Upper lobe of left lung (tissue), 6 donors: Measurements from ENCODE around the gene APP. TPM values are rescaled to one million over a fixed set of nuclear protein-coding genes. Genes with fewer than 3 reads are reported as not detected.

ENCODE experiments used
- ATAC-seq, 2 donors: fragments of 200-7000 bp; cut with Tn5 transposase; one replicate each; pipeline ENCODE4 v1.9.1; 2022; ENCODE audit warnings: mild to moderate bottlenecking in 2 of 2, moderate library complexity in 2 of 2; ENCODE audit not compliant: low FRiP score in 2 of 2
- DNase-seq, 2 donors: peaks; one replicate each; pipeline ENCODE4 v3.0.0-alpha.2; 2019 to 2020
- H3K27ac ChIP-seq, 4 donors: fragments of 200-600 bp; sonication (generic); one replicate each; pipeline ENCODE4 v1.5.1; 2016 to 2019
- H3K27me3 ChIP-seq, 4 donors: fragments of 200-600 bp; sonication (generic); one replicate each; pipeline ENCODE4 v1.5.1; 2017 to 2019
- H3K36me3 ChIP-seq, 4 donors: fragments of 200-600 bp; sonication (generic); one replicate each; pipeline ENCODE4 v1.5.1; 2016 to 2019
- H3K4me1 ChIP-seq, 4 donors: fragments of 200-600 bp; sonication (generic); one replicate each; pipeline ENCODE4 v1.5.1; 2018 to 2019
- H3K4me3 ChIP-seq, 4 donors: fragments of 200-600 bp; sonication (generic); one replicate each; pipeline ENCODE4 v1.5.1; 2017 to 2019; ENCODE audit warnings: mild to moderate bottlenecking in 2 of 4, moderate library complexity in 1 of 4
- H3K9me3 ChIP-seq, 4 donors: fragments of 200-600 bp; sonication (generic); one replicate each; pipeline ENCODE4 v1.5.1; 2018 to 2019
- EP300 ChIP-seq, 4 donors: sonication (generic); formaldehyde crosslinking; IDR thresholded peaks; one replicate each; pipeline ENCODE4 v1.5.1; 2017; ENCODE audit warnings: antibody characterized with exemption in 4 of 4, control low read depth in 2 of 4
- POLR2A ChIP-seq, 4 donors: fragments of 450-650 bp; IDR thresholded peaks; one replicate each; pipeline ENCODE4 v1.5.1; 2016 to 2017; ENCODE audit warnings: antibody characterized with exemption in 4 of 4, mild to moderate bottlenecking in 2 of 4
- POLR2AphosphoS5 ChIP-seq, 2 donors: sonication (generic); formaldehyde crosslinking; IDR thresholded peaks; one replicate each; pipeline ENCODE4 v1.5.1; 2017; ENCODE audit warnings: antibody characterized with exemption in 2 of 2
- WGBS, 2 donors: methylation state at CpG; one replicate each; pipeline ENCODE4 v1.1.5; 2017 to 2018; 5-methylcytosine and 5-hydroxymethylcytosine counted together
- total RNA-seq, 6 donors: library from RNA; depleted of rRNA in 4 of 6; stranded (reverse); fragments of >200 nt in 4 of 6; gene quantifications; one replicate each; pipeline versions ENCODE4 v1.1.0 to v1.2.1, GENCODE V29; 2016 to 2021
- TF ChIP-seq, protein P1 (sequence below), 6 experiments: fragments of 450-650 bp in 4 of 6; fragments of 200-600 bp in 2 of 6; sonication (generic) in 2 of 6; IDR thresholded peaks; one replicate each; pipeline ENCODE4 v1.5.1; 2016 to 2019; ENCODE audit warnings: antibody characterized with exemption in 6 of 6
- donor health status: DM: no; HTN: no; CAD: no; lungs with moderate emphysema.
- donor health status: DM: no; HTN: yes; CAD: no; lungs with severe emphysema.

Gene APP
- total RNA-seq, 6 donors from 2014 or later, result 177 to 444 (median 391) TPM

DNA sequence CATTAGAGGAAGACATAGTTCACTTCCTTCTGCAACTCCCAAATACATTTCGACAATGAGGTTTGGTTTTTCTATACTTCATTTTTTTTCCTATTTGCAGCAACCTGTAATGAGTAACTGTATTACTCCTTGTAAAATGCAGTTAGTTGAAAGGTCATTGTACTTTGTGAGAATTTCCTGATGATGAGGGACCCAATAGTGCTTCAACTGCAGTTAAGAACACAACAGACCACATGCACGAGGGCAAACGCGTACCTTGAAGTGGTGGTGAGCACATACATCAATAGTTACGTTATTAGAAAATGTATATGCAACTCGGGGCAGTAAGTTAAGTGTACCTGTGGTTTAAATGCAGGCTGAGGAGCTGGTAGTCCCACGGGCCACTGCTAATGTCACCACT, 264.0 kb downstream of the APP start:
- H3K4me3 ChIP-seq, result no peak overlapping the region
- peaks cover 0 to 26% (median 2%) of the 10 kb centered on the region in 4 donors for H3K36me3 ChIP-seq
- no peaks in the 10 kb centered on the region for H3K9me3 ChIP-seq
- DNase-seq (no peak), ATAC-seq (no peak)
- peaks cover 0 to 11% (median 4%) of the 10 kb centered on the region in 4 donors for H3K4me1 ChIP-seq
- H3K27ac ChIP-seq, result no peak overlapping the region
- H3K27me3 ChIP-seq, result no peaks in the 10 kb centered on the region
- TF ChIP-seq POLR2AphosphoS5 (IDR thresholded peaks at IDR 0.05) (no peak), POLR2A (IDR thresholded peaks at IDR 0.05) (no peak), EP300 (IDR thresholded peaks at IDR 0.05) (no peak)
- TF ChIP-seq, protein P1, sequence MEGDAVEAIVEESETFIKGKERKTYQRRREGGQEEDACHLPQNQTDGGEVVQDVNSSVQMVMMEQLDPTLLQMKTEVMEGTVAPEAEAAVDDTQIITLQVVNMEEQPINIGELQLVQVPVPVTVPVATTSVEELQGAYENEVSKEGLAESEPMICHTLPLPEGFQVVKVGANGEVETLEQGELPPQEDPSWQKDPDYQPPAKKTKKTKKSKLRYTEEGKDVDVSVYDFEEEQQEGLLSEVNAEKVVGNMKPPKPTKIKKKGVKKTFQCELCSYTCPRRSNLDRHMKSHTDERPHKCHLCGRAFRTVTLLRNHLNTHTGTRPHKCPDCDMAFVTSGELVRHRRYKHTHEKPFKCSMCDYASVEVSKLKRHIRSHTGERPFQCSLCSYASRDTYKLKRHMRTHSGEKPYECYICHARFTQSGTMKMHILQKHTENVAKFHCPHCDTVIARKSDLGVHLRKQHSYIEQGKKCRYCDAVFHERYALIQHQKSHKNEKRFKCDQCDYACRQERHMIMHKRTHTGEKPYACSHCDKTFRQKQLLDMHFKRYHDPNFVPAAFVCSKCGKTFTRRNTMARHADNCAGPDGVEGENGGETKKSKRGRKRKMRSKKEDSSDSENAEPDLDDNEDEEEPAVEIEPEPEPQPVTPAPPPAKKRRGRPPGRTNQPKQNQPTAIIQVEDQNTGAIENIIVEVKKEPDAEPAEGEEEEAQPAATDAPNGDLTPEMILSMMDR (IDR thresholded peaks at IDR 0.05), result no peak
- WGBS, 2 donors, result 82 to 91% methylated on average over 7 of the region's 7 CpGs

DNA sequence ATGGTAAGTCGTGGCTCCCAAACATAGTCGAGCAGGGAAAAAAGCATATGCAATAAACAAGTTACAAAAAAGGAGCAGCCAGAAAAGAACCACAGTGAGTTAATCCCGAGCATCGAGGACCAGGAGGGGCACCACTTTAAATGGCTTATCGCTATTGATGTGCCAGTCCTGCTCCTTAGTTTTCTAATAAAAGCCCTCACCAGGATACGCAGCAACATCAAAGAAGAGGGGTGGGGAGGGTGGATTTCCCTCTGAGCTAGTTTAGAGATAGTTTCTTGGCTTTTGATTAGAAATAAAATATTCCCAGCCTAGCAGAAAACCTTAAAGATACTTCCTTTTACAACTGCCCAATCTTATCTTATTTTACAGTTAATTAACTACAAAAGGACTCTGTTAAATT, 265.4 kb downstream of the APP start:
- WGBS, 2 donors, result 74 to 86% methylated on average over 6 of the region's 6 CpGs

DNA sequence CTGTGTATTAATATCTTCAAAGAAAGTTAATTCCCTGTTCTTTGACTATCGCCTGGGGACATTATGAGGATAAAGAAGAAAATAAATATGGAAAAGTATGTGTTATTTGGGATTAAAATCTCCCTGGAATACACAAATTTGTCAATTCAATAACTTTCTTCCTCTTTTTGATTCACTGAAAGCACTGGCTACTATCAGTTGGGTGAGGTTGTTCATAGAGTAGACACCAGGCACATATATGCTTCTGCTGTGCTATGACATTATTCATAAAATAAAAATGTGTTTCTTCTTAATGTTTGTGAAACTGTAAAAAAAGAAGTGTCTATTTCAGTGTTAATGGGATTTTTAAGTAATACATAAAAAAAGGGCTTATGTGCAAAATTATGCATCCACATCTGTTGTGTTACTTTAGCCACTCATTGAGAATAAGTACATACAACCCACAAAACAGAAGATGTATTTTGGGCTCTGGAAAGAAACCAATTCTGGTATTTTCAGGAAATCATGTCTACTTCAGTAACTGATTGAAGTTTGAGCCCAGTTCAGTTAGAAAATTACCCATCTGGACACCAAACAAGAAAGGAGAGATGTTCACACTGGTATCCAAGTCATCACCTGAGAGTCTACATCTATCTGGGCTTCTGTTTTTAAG, 266.4 kb downstream of the APP start:
- DNase-seq, result no peak
- peaks cover 0 to 31% (median 2%) of the 10 kb centered on the region in 4 donors for H3K36me3 ChIP-seq
- TF ChIP-seq EP300 (IDR thresholded peaks at IDR 0.05) (no peak), POLR2A (IDR thresholded peaks at IDR 0.05) (no peak)
- TF ChIP-seq, protein P1 (IDR thresholded peaks at IDR 0.05), result no peak
- peaks cover 0 to 11% (median 4%) of the 10 kb centered on the region in 4 donors for H3K4me1 ChIP-seq
- no peaks in the 10 kb centered on the region for H3K9me3 ChIP-seq
- no peak for ATAC-seq
- no peak overlapping the region for H3K27ac ChIP-seq
- no peak overlapping the region for H3K4me3 ChIP-seq
- WGBS, 2 donors, result 96% methylated on average over 1 of the region's 1 CpG
- H3K27me3 ChIP-seq, result no peaks in the 10 kb centered on the region

More for the DNA sequence above, 265.4 kb downstream of the APP start:
- TF ChIP-seq EP300 (IDR thresholded peaks at IDR 0.05), result no peak
- no peak for TF ChIP-seq POLR2AphosphoS5 (IDR thresholded peaks at IDR 0.05)
- no peak for TF ChIP-seq POLR2A (IDR thresholded peaks at IDR 0.05)
- TF ChIP-seq, protein P1 (IDR thresholded peaks at IDR 0.05), result no peak
- ATAC-seq (no peak), DNase-seq (no peak)
- H3K27me3 ChIP-seq, result no peaks in the 10 kb centered on the region
- no peak overlapping the region for H3K4me3 ChIP-seq
- H3K4me1 ChIP-seq, result peaks cover 0 to 11% (median 4%) of the 10 kb centered on the region in 4 donors
- peaks cover 0 to 26% (median 2%) of the 10 kb centered on the region in 4 donors for H3K36me3 ChIP-seq
- no peak overlapping the region for H3K27ac ChIP-seq
- no peaks in the 10 kb centered on the region for H3K9me3 ChIP-seq

DNA sequence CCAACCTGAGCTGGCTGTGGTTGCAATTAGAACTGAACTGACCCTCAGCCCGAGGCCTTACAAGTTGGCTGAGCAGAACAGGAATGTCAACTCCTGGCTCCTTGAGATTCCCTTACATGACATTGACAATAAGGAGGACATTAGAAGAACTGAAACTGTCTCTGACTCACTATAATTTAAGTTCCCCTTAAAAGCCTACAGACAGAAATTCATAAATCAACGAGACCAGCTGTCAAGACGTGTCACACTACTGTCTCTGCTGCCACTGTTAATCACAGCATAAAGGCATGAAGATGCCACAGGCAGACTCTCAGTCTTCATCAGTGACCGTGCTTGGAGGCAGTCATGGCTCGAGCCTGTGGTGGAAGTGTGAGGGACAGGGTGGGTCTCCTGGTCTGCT, 267.0 kb downstream of the APP start:
- peaks cover 0 to 14% (median 4%) of the 10 kb centered on the region in 4 donors for H3K4me1 ChIP-seq
- peaks cover 0 to 31% (median 2%) of the 10 kb centered on the region in 4 donors for H3K36me3 ChIP-seq
- no peak overlapping the region for H3K27ac ChIP-seq
- H3K27me3 ChIP-seq, result no peaks in the 10 kb centered on the region
- WGBS, 2 donors, result 59 to 82% methylated on average over 4 to 5 of the region's 5 CpGs
- ATAC-seq (peak in 1 of 2 donors; percentile 75), DNase-seq (no peak)
- no peak for TF ChIP-seq POLR2AphosphoS5 (IDR thresholded peaks at IDR 0.05)
- no peak for TF ChIP-seq EP300 (IDR thresholded peaks at IDR 0.05)
- TF ChIP-seq, protein P1 (IDR thresholded peaks at IDR 0.05), result no peak
- TF ChIP-seq POLR2A (IDR thresholded peaks at IDR 0.05), result no peak
- H3K4me3 ChIP-seq, result no peak overlapping the region
- H3K9me3 ChIP-seq, result no peaks in the 10 kb centered on the region
